C1 segment of cervical spinal cord (tissue), 14 donors: Measurements from ENCODE around the gene FERMT2.
"Not testable (repeated sequence)": the region's sequence is repeated elsewhere in the genome, so short reads cannot be mapped to it uniquely, and the experiment has no call there.

ENCODE experiments used
- DNase-seq, 14 donors: peaks; one replicate each; lab custom pipeline; 2025; lab: John Stamatoyannopoulos, UW

The FERMT2 gene

DNA sequence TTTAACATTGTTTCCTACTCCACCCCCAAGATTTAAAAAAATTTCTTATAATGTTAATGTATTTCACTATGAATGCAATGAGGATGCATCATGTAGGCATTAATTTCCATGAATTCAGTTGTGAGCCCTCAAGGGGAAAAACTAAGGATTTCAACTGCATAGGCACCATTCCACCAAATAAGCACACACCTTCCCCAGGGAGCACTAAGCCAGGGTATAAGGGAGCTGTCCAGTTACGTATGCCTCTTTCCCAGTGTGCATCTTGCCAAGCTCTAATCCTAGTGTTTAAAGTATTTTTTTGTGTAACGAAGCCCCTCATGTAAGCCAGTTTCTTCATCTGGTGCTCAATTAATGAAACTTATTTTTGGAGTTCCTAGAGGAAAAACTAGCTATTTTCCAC, 6.6 kb downstream of the FERMT2 start:
- DNase-seq: no peak

DNA sequence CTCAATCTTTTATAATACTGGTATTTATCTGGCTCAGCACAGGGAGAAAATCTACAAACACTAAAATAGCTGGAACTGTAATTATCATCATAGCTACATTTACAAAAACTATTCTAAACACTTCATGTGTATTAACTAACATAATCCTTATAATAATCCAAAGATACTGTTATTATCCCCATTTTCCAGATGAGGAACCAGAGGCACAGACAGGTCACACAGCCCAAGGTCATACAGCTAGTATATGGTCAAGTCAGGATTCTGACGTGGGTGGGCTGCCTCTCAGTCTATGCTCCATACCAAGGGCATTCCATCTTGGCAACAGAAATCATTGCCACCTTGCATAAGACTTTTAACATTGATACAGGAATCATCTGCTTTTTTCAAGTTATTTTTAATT, 11.4 kb downstream of the FERMT2 start:
- DNase-seq: no peak

DNA sequence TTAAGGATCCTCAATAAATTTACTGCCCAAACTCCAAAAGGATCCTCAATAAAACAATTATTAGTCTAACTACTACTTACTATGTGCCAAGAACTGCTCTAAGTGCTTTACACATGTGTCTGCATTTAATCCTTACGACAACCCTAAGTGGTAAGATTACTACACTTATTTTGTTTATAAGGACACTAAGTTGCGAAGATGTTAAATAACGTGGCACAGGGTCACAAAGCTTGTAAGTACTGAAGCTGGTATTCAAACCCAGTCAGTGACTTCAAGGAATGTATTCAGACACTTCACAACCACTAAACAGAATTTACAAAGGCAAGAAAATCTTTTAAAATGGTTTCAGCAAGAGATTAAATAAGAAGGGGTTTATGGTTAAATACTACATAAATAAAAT, 13.0 kb downstream of the FERMT2 start:
- DNase-seq: no peak

DNA sequence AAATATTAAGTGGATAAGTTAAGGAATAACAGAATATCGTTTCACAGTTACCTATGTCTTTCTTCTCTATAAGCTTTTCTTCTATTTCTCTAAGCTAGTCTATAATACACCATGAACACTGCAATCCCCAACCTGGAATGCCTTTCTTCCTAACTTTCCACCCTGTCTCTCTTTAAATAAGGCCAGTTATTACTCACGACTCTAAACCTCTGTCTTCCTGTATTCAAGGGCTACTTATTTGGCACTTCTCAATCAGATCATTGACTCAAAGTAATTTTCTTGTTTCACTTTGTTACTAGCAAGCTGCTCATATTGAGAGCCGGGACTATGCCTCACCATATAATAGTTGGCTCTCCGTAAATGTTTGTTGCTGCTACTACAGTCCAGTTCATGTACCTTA, 13.5 kb downstream of the FERMT2 start:
- no peak for DNase-seq

DNA sequence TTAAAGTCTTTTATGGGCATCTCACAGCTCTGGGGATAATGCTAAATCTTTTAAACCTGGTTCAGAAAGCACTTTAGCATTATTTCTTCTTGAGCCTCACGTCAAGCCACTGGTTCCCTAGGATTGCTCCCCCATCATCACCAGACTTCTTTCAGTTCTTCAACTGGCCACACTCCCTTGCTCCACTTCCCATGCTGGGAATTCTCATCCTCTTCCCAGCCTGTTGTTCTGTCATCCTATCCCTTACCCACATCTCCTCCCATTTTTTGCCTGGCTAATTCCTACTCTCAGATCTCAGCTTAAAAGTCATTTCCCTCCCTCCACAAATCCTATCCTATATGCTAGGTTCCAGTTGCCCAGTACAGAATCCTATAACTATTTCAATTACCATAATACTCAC, 14.4 kb downstream of the FERMT2 start:
- DNase-seq: no peak

DNA sequence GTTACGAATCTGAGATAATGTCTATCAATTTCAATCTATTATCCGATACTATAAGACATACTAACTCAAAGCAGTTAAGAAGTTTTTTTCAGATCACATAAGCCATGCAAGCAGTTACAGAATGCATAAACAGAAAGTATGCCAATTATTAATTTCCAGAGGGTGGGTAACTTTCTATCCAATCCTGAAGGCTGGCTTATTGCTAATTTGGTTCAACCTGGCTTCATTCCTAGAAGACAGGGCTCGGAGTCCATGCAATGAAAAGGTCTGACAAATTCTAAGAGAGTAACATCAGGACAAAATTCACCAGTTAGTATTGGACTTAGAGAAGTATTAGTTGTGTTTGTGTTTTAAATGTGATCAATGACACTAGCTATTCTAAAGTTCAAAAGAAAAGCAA, 15.0 kb downstream of the FERMT2 start:
- no peak for DNase-seq

DNA sequence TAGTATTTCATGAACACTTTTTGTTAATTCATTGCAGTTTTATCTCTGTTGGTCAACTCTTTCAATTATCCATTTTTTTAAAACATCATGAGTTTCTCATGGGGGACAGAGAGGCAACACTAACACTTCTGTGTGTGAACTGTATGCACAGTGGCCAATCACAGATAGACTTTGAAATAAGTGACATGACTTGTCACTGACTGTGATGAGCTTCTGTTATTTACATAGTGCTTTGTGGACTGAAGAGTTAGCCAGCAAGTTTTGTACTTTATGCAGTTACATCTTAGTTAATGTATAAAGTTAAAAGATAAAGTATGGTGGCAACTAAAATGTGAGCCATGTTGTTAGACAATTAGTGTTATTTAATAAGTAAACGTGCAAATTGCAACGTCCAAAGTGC, 16.1 kb downstream of the FERMT2 start:
- no peak for DNase-seq

DNA sequence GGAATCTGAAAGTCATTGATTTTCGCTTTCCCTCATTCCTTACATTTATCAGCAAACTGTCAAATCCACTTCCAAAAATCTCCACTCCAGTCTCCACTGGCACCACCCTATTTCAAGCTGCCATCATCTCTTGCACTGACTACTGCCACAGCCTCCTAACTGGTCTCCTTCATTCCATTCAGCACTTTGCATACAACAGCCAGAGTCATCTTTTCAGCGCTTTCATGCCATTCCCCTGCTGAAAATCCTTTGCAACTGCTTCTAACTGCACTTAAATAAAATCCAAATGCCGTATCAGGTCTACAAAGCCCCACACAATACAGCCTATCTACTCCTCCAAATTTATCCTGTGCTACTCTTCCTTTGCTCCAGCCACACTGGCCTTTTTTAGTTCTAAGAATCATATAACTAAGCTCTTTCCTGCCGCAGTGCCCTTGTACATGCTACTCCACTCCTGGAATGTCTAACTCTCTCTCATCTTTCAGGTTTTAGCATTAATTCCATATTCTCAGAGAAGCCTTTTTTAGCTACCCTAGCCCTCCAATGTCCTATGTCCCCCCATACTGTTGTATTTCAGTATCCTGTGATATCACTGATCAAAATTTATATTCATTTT, 21.6 kb downstream of the FERMT2 start:
- no peak for DNase-seq

DNA sequence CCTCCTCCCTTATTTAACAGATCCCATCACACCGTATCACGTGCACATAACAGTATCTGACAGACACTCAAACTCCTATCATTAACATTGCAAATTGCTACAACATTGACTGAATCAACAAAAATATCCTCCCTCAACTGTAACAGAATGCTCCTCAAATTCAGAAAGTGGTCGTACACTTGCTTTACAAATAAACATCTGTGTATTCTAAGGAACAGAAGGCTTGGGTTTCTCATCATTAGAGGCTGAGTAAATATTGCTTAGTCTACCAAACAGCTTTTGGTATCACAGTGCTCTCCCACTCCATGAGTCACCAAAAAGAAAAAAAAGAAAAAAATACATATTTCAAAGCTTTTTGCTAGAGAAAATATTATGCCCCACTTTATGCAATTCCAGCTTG, 23.9 kb downstream of the FERMT2 start:
- no peak for DNase-seq

DNA sequence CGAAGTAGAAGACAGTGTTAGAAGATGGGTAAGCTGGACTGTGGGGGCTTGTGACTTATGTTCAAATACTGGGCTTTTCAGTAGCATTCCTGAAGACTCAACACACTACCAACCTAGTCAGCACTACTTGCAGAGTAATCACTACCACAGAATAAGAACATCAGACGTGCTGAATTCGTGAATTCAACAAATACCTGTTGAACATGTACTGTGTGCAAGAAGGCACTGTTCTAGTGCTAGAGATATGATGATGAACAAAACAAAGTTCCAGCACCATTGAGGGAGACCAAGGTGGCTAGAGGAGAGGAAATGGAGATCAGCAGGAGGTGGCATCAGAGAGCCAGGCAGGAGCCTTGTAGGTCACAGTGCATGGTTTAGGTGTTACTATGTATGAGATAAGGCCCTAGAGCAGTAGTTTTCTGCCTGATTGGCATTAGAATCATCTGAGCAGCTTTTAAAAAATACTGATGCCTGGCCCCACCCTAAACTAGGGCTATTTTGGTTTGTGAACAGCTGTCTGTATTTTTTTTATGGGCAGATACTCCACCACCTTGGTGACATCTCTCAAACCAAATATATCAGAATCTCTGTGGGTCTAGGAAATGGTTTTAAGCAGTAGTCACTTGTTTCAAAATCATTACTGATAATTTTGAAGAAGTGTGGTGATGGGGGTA, 26.8 kb downstream of the FERMT2 start:
- no peak for DNase-seq

DNA sequence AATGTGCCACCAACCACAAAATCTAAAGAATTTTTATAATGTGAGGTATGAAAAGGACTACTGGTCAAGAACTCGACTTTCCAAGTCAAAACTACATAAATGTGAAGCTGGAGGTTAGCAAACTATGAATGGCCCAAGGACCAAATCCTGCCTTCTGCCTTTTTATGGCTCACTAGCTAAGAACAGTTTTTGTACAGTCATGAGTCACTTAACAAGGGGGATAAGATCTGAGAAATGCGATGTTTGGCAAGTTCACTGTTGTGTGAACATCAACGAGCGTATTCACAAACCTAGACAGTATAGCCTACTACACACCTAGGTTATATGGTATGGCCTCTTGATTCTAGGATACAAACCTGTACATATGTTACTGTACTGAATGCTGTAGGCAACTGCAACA, 28.2 kb downstream of the FERMT2 start:
- no peak for DNase-seq

DNA sequence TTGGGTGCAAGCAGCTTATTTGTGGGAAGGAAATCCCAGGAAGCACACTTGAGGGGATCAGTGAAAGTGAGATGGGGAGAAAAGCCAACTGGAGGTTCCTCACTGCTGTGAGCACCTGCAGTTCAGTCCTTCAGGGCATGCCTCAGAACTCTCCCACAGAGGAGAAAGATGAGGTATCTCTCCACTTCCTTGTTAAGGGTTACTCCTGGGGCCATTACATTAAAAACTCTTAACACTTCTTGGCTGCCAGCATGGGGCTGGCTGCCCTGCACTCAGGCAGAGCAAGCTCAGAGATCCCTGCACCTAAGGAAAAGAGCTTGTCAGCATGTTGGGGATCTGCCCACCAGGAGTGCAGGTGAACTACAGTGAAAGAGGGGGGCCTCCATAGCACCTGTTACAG, 28.8 kb downstream of the FERMT2 start:
- DNase-seq: no peak

DNA sequence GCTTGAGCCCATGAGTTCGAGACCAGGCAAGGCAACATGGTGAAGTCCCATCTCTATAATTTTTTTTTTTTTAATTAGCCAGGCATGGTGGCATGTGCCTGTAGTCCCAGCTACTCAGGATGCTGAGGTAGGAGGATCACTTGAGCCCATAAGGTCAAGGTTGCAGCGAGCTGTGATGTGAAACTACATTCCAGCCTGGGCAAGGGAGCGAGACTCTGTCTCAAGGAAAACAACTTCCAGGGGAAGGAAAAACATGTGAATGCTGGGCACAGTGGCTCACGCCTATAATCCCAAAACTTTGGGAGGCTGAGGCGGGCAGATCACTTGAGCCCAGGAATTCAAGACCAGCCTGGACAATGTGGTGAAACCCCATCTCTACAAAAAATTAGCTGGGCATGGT, 30.4 kb downstream of the FERMT2 start:
- DNase-seq: not testable (repeated sequence)

DNA sequence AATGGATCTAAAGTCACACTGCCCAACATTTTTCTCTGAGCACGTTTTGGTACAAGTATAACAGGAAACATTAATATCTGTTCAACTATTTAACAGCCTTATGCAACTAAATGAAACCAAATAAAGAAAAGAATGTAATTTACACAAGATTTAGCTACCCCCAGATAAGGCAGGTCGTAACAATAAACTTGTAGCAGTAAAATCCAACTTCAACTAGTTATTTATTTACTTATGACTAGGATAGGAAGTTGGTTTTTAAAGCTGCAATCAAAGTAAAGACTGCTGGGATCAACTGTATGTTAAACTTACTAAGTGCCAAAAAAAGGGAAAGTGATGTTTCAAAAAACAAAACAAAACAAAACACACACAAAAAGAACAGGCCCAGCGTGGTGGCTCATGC, 30.9 kb downstream of the FERMT2 start:
- no peak for DNase-seq

DNA sequence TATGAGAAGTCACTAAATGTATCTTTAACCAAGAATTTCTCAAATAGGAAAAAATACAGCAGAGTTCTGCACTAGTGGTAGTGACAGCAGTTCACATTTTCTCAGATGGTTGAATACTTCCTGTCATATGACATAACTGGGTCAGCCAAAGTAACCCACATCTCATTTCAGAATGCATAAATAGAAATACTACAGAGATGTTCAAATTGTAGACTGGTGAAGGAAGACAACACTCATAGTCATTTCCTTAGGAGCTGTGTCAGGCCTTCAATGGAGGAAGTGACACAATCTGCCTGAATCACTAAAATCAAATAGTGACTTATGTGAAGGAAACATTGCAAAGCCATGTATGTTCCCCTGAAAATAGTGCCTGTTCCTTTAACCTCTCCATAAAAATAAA, 32.4 kb downstream of the FERMT2 start:
- DNase-seq: peak in 1 of 14 donors; percentile 17

DNA sequence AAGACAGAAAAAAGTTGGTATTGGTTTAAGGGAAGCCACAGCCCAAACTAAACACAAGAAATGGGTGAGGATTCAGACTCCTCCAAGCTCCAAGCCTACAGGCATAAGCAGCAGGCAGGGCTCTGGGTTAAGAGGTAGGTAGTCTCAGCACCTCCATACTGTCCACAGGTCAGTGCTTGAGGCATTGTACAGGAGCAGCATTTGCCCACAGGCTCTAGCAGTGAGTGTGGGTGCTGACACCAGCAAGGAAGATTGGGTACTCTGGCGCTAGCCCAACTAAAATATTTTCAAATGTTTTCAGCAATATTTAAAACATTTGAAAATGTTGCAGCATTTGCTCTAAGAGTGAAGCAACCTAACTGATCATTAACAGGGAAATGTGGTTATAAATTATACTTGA, 33.1 kb downstream of the FERMT2 start:
- DNase-seq: no peak

DNA sequence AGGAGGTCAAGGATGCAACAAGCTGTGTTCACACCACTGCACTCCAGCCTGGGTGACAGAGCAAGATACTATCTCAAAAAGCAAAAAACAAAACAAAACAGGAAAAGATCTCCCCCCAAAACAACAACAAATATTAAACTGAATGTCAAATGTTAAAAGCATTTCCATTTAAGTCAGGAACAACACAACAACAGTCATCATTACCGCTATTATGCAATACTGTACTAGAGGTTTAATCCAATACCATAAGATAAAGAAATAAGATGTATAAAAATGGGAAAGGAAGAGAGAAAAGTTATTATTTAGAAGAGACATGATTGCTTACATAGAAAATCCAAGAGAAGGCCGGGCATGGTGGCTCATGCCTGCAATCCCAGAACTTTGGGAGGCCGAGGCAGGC, 36.6 kb downstream of the FERMT2 start:
- no peak for DNase-seq

DNA sequence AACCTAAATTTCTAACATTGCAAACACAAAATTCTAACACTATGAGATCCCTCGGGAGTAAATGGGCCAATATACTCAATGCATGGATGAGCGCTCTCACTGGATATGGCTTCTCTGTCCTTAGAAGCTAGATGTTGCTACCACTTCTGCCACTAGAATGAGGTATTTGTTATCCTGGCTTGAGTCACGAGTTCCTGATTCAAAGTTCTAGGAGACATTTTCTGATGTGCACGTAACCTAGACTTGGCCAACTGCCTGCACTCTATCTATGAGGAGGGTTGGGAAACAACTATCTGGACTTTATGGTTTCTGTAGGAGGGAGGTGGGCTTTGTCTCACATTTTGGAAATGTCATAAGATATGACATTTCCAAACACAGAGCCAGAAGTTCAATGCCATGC, 37.6 kb downstream of the FERMT2 start:
- no peak for DNase-seq

DNA sequence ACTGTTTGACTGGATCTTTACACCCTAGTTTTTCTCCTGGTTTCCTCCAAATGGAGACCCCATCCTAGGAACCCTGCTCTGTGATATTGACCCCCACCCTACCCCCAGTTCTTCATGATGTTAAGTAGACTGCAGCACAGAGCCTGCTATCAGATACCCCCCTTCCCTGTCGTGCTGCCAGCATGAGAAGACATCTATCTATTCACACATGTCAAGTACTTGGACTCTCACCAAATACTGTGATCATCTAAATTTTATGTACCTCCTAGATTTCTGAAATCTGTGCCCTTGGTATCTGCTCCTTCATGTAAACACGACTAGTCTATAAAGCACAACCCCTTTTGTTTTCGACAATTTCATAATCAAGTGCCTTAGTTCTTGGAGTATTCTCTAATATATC, 38.9 kb downstream of the FERMT2 start:
- DNase-seq: no peak

DNA sequence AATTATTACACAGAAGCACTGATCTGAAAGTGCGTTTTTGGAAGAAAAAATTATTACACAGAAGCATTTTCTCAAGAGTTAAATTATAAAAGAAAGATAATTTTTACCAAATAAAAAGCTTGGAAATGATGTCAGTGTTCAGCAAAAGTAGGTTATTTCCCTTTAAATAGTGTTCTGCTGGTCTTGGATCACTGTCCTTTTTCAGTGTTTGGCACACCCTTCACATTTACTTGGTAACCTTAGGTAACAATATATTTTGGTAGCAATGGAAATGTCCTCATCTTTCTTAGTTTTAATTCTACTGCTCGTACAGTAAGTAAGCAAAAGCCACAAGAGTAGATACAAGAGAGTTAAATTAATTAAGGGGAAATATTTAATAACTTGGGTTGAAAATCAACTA, 40.3 kb downstream of the FERMT2 start:
- no peak for DNase-seq

DNA sequence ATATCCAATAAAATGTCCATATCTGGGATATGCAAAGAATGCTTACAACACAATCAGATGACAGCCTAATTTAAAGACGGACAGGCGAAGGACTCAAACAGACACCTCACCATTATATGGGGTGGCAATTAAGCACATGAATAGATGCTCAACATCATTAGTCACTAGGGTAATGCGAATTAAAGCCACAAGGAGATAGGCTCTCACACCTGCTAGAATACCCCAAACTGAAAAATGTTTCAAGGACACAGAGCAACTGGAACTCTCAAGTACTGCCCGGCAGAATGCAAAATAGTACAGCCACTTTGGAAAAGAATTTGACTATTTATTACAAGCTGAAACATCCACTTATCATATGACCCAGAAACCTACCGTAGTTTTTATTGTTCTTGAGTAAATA, 42.9 kb downstream of the FERMT2 start:
- no peak for DNase-seq

DNA sequence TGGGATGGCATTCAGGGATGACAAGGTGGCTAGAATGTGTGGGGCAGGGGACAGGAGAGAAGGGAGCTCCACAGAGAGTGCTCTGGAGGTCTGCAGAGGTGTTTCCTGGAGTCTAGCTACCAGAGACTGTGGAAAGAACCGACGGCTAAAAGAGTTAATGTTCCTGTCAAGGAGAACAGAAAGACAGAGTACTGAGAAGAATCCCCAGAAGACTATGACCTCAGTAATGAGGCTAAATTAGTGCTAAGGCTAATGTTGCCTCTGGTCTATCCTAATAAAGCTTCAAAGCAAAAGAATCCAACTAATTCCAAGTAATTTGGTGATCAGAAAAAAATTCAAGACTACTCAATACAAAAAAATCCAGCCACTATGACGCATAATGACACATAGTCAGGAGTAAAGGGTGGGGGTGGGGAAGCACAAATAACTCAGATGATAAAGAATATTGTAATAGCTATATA, 44.7 kb downstream of the FERMT2 start:
- no peak for DNase-seq

DNA sequence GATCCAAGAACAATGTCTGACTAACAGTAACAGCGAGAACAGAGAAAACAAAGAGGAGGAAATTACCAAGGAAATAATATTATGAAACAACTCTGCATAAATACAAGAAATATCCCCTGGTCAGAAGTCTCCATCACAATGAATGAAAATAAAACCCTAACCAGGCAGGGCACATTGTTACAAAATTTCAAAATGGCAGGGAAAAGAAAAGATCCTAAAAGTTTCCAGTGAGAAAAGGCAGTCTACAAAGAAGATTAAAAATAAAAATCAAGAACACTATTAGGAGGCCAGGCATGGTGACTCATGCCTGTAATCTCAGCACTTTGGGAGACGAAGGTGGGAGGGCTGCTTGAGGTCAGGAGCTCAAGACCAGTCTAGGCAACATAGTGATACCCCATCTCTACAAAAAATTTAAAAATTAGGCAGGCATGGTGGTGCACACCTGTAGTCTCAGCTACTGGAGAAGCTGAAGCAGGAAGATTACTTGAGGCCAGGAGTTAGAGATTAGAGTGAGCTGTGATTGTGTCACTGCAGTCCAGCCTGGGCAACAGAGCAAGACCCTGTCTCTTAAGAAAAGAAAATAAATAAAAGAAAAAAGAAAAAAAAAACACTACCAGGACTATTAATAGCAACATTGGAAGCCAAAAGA, 47.8 kb downstream of the FERMT2 start:
- DNase-seq: no peak
